Kidney (tissue), 14 donors: ENCODE measurements around the gene CACNB1. TPM values are rescaled to one million over a fixed set of nuclear protein-coding genes. Genes with fewer than 3 reads are reported as not detected.
A peak's percentile ranks its signal among the peaks of the same experiment; 100 is the strongest.

Source experiments
- DNase-seq, 5 donors: peaks; one replicate each; pipeline ENCODE4 v3.0.0-alpha.2; 2013 to 2020
- FAIRE-seq: peaks from 2 replicates; lab custom pipeline; 2012; peaks lifted over from hg19 to GRCh38; lab: Jason Lieb, UNC
- H3K27ac ChIP-seq, 2 donors: one replicate each; pipeline ENCODE4 v1.7.0; 2013; ENCODE audit warnings: low read depth in 2 of 2, low read length in 2 of 2, inconsistent platforms in 1 of 2
- H3K27me3 ChIP-seq: one replicate; pipeline ENCODE4 v1.7.1; 2013; ENCODE audit warnings: low read length, inconsistent platforms; ENCODE audit not compliant: control insufficient read depth, insufficient read depth
- H3K36me3 ChIP-seq, 3 donors: one replicate each; pipeline versions ENCODE4 v1.7.0 to v1.7.1; 2013; ENCODE audit warnings: low read length in 3 of 3, control low read depth in 1 of 3, inconsistent platforms in 1 of 3; ENCODE audit not compliant: insufficient read depth in 3 of 3, control insufficient read depth in 2 of 3
- H3K4me1 ChIP-seq, 3 donors: one replicate each; pipeline versions ENCODE4 v1.7.0 to v1.7.1; 2013; ENCODE audit warnings: low read length in 3 of 3, inconsistent platforms in 1 of 3, low read depth in 1 of 3; ENCODE audit not compliant: control insufficient read depth in 2 of 3, insufficient read depth in 2 of 3
- H3K4me3 ChIP-seq, 3 donors: one replicate each; pipeline versions ENCODE4 v1.7.0 to v1.8.1; 2013; ENCODE audit warnings: low read length in 3 of 3, control low read depth in 1 of 3, inconsistent platforms in 1 of 3
- H3K9ac ChIP-seq, 3 donors: one replicate each; pipeline versions ENCODE4 v1.7.0 to v1.7.1; 2013; ENCODE audit warnings: low read length in 3 of 3, control low read depth in 1 of 3, inconsistent platforms in 1 of 3
- H3K9me3 ChIP-seq, 3 donors: one replicate each; pipeline versions ENCODE4 v1.7.0 to v1.7.1; 2013; ENCODE audit warnings: low read length in 3 of 3, control low read depth in 1 of 3, inconsistent platforms in 1 of 3; ENCODE audit not compliant: control insufficient read depth in 2 of 3, insufficient read depth in 1 of 3
- intact Hi-C: fragments of 100-400 bp; cut with DNase I; formaldehyde crosslinking; loops from one replicate; pipeline ENCODE4 v1.11.1; 2022
- polyA plus RNA-seq: library from polyadenylated mRNA; stranded (reverse); fragments of 350-450 nt; fragmentation: Illumina TruSeq; extraction: RNeasy Lipid Tissue Mini Kit (QIAGEN cat#74804); gene quantifications from one replicate; pipeline ENCODE4 v1.2.3, GENCODE V29; 2014; ENCODE audit warnings: low read depth, low replicate concordance; ENCODE audit not compliant: insufficient read depth
- total RNA-seq: library from RNA; stranded (reverse); fragmentation: NEBNext Ultra II Directional; extraction: Animal tissue kit (Norgen Biotek cat#: 25700); gene quantifications from one replicate; pipeline ENCODE4 v1.2.1, GENCODE V29; 2021
- TF ChIP-seq, protein P1 (sequence below): IDR thresholded peaks from 3 replicates; pipeline ENCODE4 v1.5.1; 2012; ENCODE audit warnings: mild to moderate bottlenecking, moderate library complexity, borderline replicate concordance; ENCODE audit not compliant: insufficient read depth; ENCODE audit errors: extremely low read depth
- donor health status: control.
- donor health status: control.
- donor health status: control.
- donor health status: control.
- donor health status: control.
- donor health status: DM: yes; HTN: yes; CAD: no.
- donor health status: Normal renal cell carcinoma (clear cell type).

CACNB1 gene
- total and polyA plus RNA-seq, 2 donors from 2014 or later, result 1.4 to 9.9 TPM

DNA sequence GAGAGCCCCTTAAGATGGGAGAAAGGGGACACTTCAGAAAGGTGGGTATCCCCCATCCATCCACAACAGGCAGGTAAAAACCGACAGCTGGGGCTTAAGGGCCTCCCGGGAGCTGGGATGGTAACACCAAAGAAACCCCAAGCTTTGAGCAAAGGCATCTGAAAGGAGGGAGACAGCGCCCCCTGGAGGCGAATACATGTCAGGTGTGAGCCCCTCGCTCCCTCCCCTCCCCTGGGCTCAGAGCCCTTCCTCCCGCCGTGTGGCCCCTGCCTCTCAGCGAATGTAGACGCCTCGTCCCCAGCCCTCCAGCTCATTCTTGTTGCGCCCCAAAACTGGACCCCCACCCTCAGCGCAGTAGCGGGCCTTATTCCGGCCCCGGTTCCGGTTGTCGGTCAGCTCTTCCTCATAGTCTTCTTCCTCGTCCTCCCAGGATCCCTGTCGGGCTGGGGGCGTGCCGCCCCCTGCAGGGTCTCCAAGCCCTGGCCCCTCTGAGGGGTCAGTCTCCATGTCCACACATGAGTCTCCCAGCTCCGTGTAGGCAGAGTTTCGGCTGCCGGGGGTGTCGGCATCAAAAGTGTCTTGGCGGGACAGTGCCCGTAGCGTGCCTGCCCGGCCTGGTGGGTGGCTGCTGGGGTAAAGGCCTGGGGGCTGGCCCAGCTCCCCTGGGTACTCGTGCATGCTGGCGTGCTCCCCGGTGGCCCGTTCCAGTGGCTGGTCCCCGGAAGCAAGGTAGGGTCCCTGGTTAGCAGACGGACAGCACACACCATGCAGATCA is 22.4 kb downstream of the CACNB1 start:
- FAIRE-seq (no peak), DNase-seq (peak; percentile 77 to 90 (median 82))
- Histone ChIP-seq H3K9ac (no peak overlapping the region), H3K27me3 (no peaks in the 10 kb centered on the region), H3K4me3 (no peak overlapping the region), H3K4me1 (no peaks in the 10 kb centered on the region), H3K27ac (no peak overlapping the region), H3K36me3 (no peaks in the 10 kb centered on the region), H3K9me3 (no peaks in the 10 kb centered on the region)
- intact Hi-C loops, result no loop called here
- TF ChIP-seq, protein P1, sequence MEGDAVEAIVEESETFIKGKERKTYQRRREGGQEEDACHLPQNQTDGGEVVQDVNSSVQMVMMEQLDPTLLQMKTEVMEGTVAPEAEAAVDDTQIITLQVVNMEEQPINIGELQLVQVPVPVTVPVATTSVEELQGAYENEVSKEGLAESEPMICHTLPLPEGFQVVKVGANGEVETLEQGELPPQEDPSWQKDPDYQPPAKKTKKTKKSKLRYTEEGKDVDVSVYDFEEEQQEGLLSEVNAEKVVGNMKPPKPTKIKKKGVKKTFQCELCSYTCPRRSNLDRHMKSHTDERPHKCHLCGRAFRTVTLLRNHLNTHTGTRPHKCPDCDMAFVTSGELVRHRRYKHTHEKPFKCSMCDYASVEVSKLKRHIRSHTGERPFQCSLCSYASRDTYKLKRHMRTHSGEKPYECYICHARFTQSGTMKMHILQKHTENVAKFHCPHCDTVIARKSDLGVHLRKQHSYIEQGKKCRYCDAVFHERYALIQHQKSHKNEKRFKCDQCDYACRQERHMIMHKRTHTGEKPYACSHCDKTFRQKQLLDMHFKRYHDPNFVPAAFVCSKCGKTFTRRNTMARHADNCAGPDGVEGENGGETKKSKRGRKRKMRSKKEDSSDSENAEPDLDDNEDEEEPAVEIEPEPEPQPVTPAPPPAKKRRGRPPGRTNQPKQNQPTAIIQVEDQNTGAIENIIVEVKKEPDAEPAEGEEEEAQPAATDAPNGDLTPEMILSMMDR, result peak; percentile 68

DNA sequence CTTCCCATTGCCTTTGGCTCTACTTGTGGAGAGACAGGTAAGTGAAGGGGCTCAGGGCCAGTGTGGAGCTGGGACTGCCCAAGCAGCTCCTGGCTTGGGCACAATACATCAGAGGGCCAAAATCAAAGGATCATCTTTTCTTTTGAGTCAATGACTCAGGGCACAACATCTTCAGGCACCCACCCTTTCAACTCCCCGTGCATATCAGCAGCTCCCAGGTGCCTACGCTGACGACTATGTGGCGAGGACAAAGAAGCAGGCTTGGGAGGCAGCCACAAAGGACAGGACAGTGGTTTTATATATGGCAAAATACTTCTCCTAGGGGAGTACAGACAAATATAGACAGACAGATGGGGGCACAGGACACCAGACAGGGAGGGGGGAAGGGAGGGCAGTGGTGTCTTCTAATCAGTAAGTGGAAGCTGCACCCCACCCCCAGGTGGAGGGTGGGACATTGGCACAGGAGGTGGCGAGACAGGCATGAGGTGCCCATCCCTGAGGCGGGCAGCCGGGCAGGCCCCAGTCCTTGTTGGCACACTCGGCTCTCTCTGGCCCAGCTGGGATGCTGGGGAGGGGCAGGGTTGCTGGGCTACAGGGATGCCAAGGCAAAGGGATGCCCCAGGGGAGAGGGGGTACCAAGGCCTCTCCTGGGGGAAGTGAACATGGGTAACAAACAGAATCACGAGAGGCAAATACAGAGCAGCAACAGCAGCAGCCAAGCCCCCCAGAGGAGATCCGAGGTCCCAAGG is 23.8 kb downstream of the CACNB1 start:
- Histone ChIP-seq H3K36me3 (no peaks in the 10 kb centered on the region), H3K9ac (no peak overlapping the region), H3K27me3 (no peaks in the 10 kb centered on the region), H3K4me1 (no peaks in the 10 kb centered on the region), H3K4me3 (no peak overlapping the region), H3K27ac (no peak overlapping the region), H3K9me3 (no peaks in the 10 kb centered on the region)
- peak in 1 of 5 donors; percentile 38 for DNase-seq
- FAIRE-seq, result no peak
- intact Hi-C loops, result no loop called here
- TF ChIP-seq, protein P1, result no peak

DNA sequence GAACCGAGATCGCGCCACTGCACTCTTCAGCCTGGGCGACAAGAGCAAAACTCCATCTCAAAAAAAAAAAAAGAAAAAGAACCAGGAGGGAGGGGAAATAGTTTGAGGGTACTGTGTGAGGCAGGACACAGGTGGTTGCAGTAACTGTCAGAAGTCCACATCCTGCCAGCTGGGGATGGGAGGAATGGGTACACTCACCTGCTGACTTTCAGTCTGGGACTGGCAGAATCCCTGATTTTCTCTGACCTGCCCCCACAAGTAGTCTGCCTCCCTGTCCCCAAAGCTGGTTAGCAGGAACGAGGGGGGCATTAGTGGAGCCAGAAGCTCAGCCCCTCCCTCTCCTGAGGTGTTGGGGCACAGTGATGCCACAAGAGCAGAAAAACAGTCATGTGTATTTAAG is 24.4 kb downstream of the CACNB1 start:
- TF ChIP-seq, protein P1, result no peak
- DNase-seq, result no peak
- Histone ChIP-seq H3K4me3 (no peak overlapping the region), H3K36me3 (no peaks in the 10 kb centered on the region), H3K27me3 (no peaks in the 10 kb centered on the region), H3K27ac (no peak overlapping the region), H3K9ac (no peak overlapping the region), H3K4me1 (no peaks in the 10 kb centered on the region), H3K9me3 (no peaks in the 10 kb centered on the region)
- intact Hi-C loops, result no loop called here
- no peak for FAIRE-seq
